ENCODE data around the gene EXOC3L2. TPM values are rescaled to one million over a fixed set of nuclear protein-coding genes. Genes with fewer than 3 reads are reported as not detected.

Gene EXOC3L2
- total RNA-seq (2014; rRNA removed; shearing (Covaris generic); ENCODE audit: low replicate concordance) = not detected in 2 replicates

GRCh38 chr19:45245334-45245787, at the start of gene EXOC3L2:
EXOC3L2 (minus strand) TSS chr19:45245407; CDS start chr19:45239045, 6,362 bp downstream.
- Histone ChIP-seq H3K27ac (ENCODE audit: low read length) (no peak within 1 kb of the TSS), H3K9me3 (ENCODE audit: low read length) (no peaks in the 10 kb centered on the region), H3K79me2 (ENCODE audit: low read length) (no peaks in the 10 kb centered on the region), H3K27me3 (ENCODE audit: low read length) (no peaks in the 10 kb centered on the region), H3K4me2 (ENCODE audit: low read depth, low read length, poor library complexity, severe bottlenecking) (no peak within 1 kb of the TSS), H4K20me1 (ENCODE audit: insufficient read depth, low read depth, low read length) (no peaks in the 10 kb centered on the region), H3K36me3 (ENCODE audit: insufficient read depth, low read length) (no peaks in the 10 kb centered on the region), H3K9me2 (replicated peaks; ENCODE audit: insufficient read depth, low read length) (no peaks in the 10 kb centered on the region), H3K4me1 (ENCODE audit: low read length) (peaks cover 1% of the 10 kb centered on the region; the same call in 1 of the 2 replicates), H3K4me3 (ENCODE audit: low read length) (no peak within 1 kb of the TSS), H3K9ac (ENCODE audit: low read length) (no peak within 1 kb of the TSS), H2AFZ (ENCODE audit: low read length) (no peak within 1 kb of the TSS)
- no peak for DNase-seq

- no peaks in the 10 kb centered on the region for H4K20me1 ChIP-seq (ENCODE audit: insufficient read depth, low read depth, low read length)
- no peak for DNase-seq
- H3K4me2 ChIP-seq (ENCODE audit: low read depth, low read length, poor library complexity, severe bottlenecking) = no peak overlapping the region
- H2AFZ ChIP-seq (ENCODE audit: low read length) = no peak overlapping the region
- no peaks in the 10 kb centered on the region for H3K9me2 ChIP-seq (replicated peaks; ENCODE audit: insufficient read depth, low read length)
- no peaks in the 10 kb centered on the region for H3K9me3 ChIP-seq (ENCODE audit: low read length)
- H3K27ac ChIP-seq (ENCODE audit: low read length) = no peak overlapping the region
- no peak overlapping the region for H3K9ac ChIP-seq (ENCODE audit: low read length)
- H3K79me2 ChIP-seq (ENCODE audit: low read length) = no peaks in the 10 kb centered on the region
- no peak overlapping the region for H3K4me3 ChIP-seq (ENCODE audit: low read length)
- H3K27me3 ChIP-seq (ENCODE audit: low read length) = no peaks in the 10 kb centered on the region
- H3K4me1 ChIP-seq (ENCODE audit: low read length) = no peaks in the 10 kb centered on the region
- no peaks in the 10 kb centered on the region; the same call in 1 of the 2 replicates for H3K36me3 ChIP-seq (ENCODE audit: insufficient read depth, low read length)
Observed at GRCh38 chr19:45294291-45295029, 49.3 kb upstream of the EXOC3L2 start.

DNA sequence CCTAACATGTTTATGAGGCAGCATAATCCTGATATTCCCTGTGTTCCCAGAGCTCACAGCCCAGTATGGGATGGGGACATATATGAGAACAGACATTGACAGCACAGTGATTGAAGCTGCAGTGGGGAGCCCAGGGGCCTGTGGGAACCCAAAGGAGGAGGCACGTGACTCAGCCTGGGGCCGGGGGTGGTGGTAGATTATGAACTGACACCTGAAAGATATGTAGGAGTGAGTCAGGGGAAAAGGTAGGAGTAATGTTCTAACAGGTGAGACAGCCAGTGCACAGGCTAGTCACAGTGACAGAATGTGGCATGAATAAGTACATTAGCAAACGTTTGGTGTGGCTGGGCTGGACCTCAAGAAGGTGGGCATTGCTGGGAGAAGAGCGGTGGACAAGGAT, 48.5 kb upstream of the EXOC3L2 start:
- H3K36me3 ChIP-seq (ENCODE audit: insufficient read depth, low read length) = no peaks in the 10 kb centered on the region; the same call in 1 of the 2 replicates
- no peak for DNase-seq
- no peak overlapping the region for H3K27ac ChIP-seq (ENCODE audit: low read length)
- no peaks in the 10 kb centered on the region for H3K4me1 ChIP-seq (ENCODE audit: low read length)
- no peak overlapping the region for H2AFZ ChIP-seq (ENCODE audit: low read length)
- H3K27me3 ChIP-seq (ENCODE audit: low read length) = no peaks in the 10 kb centered on the region
- no peaks in the 10 kb centered on the region for H3K9me3 ChIP-seq (ENCODE audit: low read length)
- H4K20me1 ChIP-seq (ENCODE audit: insufficient read depth, low read depth, low read length) = no peaks in the 10 kb centered on the region
- H3K9me2 ChIP-seq (replicated peaks; ENCODE audit: insufficient read depth, low read length) = no peaks in the 10 kb centered on the region
- no peak overlapping the region for H3K9ac ChIP-seq (ENCODE audit: low read length)
- no peak overlapping the region for H3K4me3 ChIP-seq (ENCODE audit: low read length)
- no peaks in the 10 kb centered on the region for H3K79me2 ChIP-seq (ENCODE audit: low read length)
- H3K4me2 ChIP-seq (ENCODE audit: low read depth, low read length, poor library complexity, severe bottlenecking) = no peak overlapping the region

GRCh38 chr19:45291834-45292233, 46.6 kb upstream of the EXOC3L2 start:
- no peaks in the 10 kb centered on the region for H3K27me3 ChIP-seq (ENCODE audit: low read length)
- H3K9me3 ChIP-seq (ENCODE audit: low read length) = no peaks in the 10 kb centered on the region
- H3K9ac ChIP-seq (ENCODE audit: low read length) = no peak overlapping the region
- no peaks in the 10 kb centered on the region for H3K9me2 ChIP-seq (replicated peaks; ENCODE audit: insufficient read depth, low read length)
- H3K4me1 ChIP-seq (ENCODE audit: low read length) = no peaks in the 10 kb centered on the region
- no peak for DNase-seq
- no peak overlapping the region for H3K27ac ChIP-seq (ENCODE audit: low read length)
- H3K36me3 ChIP-seq (ENCODE audit: insufficient read depth, low read length) = no peaks in the 10 kb centered on the region; the same call in 1 of the 2 replicates
- H4K20me1 ChIP-seq (ENCODE audit: insufficient read depth, low read depth, low read length) = no peaks in the 10 kb centered on the region
- no peak overlapping the region for H2AFZ ChIP-seq (ENCODE audit: low read length)
- H3K4me2 ChIP-seq (ENCODE audit: low read depth, low read length, poor library complexity, severe bottlenecking) = no peak overlapping the region
- H3K4me3 ChIP-seq (ENCODE audit: low read length) = no peak overlapping the region
- no peaks in the 10 kb centered on the region for H3K79me2 ChIP-seq (ENCODE audit: low read length)

DNA sequence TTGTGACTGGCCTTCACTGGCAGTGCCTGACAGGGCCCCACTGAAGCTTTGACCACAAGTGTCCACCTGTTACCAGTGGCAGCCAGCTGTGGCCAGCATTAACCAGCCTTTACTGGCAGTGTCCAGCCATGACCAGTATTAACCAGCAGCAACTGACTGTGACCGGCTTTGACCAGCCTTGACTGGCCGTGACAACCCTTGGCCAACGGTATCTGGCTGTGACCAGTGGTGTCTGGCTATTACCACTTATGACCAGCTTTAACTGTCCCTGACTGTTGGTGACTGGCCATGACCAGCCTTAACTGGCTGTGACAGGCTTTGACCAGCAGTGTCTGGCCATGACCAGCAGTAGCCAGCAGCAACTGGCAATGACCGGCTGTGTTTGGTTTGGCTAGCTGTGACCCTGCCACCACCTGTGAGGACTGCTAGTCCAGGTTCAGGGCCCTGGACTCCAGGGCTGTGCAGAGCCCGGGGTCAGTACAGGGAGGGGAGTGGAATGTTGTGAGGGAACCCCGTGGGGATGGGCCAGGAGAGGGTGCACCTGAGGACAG, 45.2 kb upstream of the EXOC3L2 start:
- H3K27ac ChIP-seq (ENCODE audit: low read length) = no peak overlapping the region
- no peak overlapping the region for H2AFZ ChIP-seq (ENCODE audit: low read length)
- H3K9ac ChIP-seq (ENCODE audit: low read length) = no peak overlapping the region
- no peaks in the 10 kb centered on the region for H3K79me2 ChIP-seq (ENCODE audit: low read length)
- H3K4me3 ChIP-seq (ENCODE audit: low read length) = no peak overlapping the region
- H3K36me3 ChIP-seq (ENCODE audit: insufficient read depth, low read length) = no peaks in the 10 kb centered on the region; the same call in 1 of the 2 replicates
- H3K9me3 ChIP-seq (ENCODE audit: low read length) = no peaks in the 10 kb centered on the region
- H3K9me2 ChIP-seq (replicated peaks; ENCODE audit: insufficient read depth, low read length) = no peaks in the 10 kb centered on the region
- H4K20me1 ChIP-seq (ENCODE audit: insufficient read depth, low read depth, low read length) = no peaks in the 10 kb centered on the region
- no peak overlapping the region for H3K4me2 ChIP-seq (ENCODE audit: low read depth, low read length, poor library complexity, severe bottlenecking)
- H3K27me3 ChIP-seq (ENCODE audit: low read length) = no peaks in the 10 kb centered on the region
- no peak for DNase-seq
- H3K4me1 ChIP-seq (ENCODE audit: low read length) = no peaks in the 10 kb centered on the region

DNA sequence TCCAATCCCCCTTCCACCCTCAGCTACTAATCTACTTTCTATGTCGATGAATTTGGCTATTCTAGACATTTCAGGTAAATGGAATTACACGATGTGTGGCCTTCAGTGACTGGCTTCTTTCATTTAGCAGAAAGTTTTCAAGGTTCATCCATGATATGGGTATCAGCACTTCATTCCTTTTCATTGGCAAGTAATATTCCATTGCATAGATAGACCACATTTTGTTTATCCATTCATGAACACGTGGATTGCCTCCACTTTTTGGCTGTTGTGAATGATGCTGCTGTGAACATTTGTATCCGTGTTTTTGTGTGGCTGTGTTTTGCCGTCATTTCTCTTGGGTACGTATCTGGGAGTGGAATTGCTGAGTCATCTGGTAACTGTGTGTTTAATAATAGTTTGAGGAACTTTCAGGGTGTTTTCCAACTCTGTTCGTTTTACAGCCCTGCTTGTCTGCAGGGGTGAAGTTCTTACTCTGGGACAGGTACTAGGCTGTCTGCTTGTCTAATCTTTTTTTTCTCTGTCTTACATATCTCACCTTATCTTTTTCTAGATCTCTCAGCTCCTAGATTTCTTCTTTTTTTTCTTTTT, 38.3 kb upstream of the EXOC3L2 start:
- no peaks in the 10 kb centered on the region for H3K27me3 ChIP-seq (ENCODE audit: low read length)
- peaks cover 9% of the 10 kb centered on the region; the same call in 1 of the 2 replicates for H3K36me3 ChIP-seq (ENCODE audit: insufficient read depth, low read length)
- no peak for DNase-seq
- H4K20me1 ChIP-seq (ENCODE audit: insufficient read depth, low read depth, low read length) = no peaks in the 10 kb centered on the region
- H3K9ac ChIP-seq (ENCODE audit: low read length) = no peak overlapping the region
- no peaks in the 10 kb centered on the region for H3K9me2 ChIP-seq (replicated peaks; ENCODE audit: insufficient read depth, low read length)
- no peaks in the 10 kb centered on the region for H3K4me1 ChIP-seq (ENCODE audit: low read length)
- no peak overlapping the region for H3K27ac ChIP-seq (ENCODE audit: low read length)
- H2AFZ ChIP-seq (ENCODE audit: low read length) = no peak overlapping the region
- H3K4me3 ChIP-seq (ENCODE audit: low read length) = no peak overlapping the region
- H3K9me3 ChIP-seq (ENCODE audit: low read length) = no peaks in the 10 kb centered on the region
- H3K79me2 ChIP-seq (ENCODE audit: low read length) = no peaks in the 10 kb centered on the region
- no peak overlapping the region for H3K4me2 ChIP-seq (ENCODE audit: low read depth, low read length, poor library complexity, severe bottlenecking)

GRCh38 chr19:45280471-45280961, 35.3 kb upstream of the EXOC3L2 start:
- H3K27ac ChIP-seq (ENCODE audit: low read length) = no peak overlapping the region
- H3K4me2 ChIP-seq (ENCODE audit: low read depth, low read length, poor library complexity, severe bottlenecking) = no peak overlapping the region
- DNase-seq = no peak
- H2AFZ ChIP-seq (ENCODE audit: low read length) = no peak overlapping the region
- no peaks in the 10 kb centered on the region for H4K20me1 ChIP-seq (ENCODE audit: insufficient read depth, low read depth, low read length)
- no peaks in the 10 kb centered on the region for H3K79me2 ChIP-seq (ENCODE audit: low read length)
- no peak overlapping the region for H3K9ac ChIP-seq (ENCODE audit: low read length)
- peaks cover 9% of the 10 kb centered on the region; the same call in 1 of the 2 replicates for H3K36me3 ChIP-seq (ENCODE audit: insufficient read depth, low read length)
- H3K9me2 ChIP-seq (replicated peaks; ENCODE audit: insufficient read depth, low read length) = no peaks in the 10 kb centered on the region
- no peaks in the 10 kb centered on the region for H3K9me3 ChIP-seq (ENCODE audit: low read length)
- H3K27me3 ChIP-seq (ENCODE audit: low read length) = no peaks in the 10 kb centered on the region
- no peak overlapping the region for H3K4me3 ChIP-seq (ENCODE audit: low read length)
- peaks cover 3% of the 10 kb centered on the region; the same call in 1 of the 2 replicates for H3K4me1 ChIP-seq (ENCODE audit: low read length)

GRCh38 chr19:45279587-45280192, 34.5 kb upstream of the EXOC3L2 start:
- Histone ChIP-seq H3K36me3 (ENCODE audit: insufficient read depth, low read length) (peaks cover 9% of the 10 kb centered on the region; the same call in 1 of the 2 replicates), H3K79me2 (ENCODE audit: low read length) (no peaks in the 10 kb centered on the region), H3K27ac (ENCODE audit: low read length) (no peak overlapping the region), H3K4me1 (ENCODE audit: low read length) (peaks cover 3% of the 10 kb centered on the region; the same call in 1 of the 2 replicates), H3K27me3 (ENCODE audit: low read length) (no peaks in the 10 kb centered on the region), H2AFZ (ENCODE audit: low read length) (no peak overlapping the region), H3K9me2 (replicated peaks; ENCODE audit: insufficient read depth, low read length) (no peaks in the 10 kb centered on the region), H4K20me1 (ENCODE audit: insufficient read depth, low read depth, low read length) (no peaks in the 10 kb centered on the region), H3K4me2 (ENCODE audit: low read depth, low read length, poor library complexity, severe bottlenecking) (no peak overlapping the region), H3K4me3 (ENCODE audit: low read length) (no peak overlapping the region), H3K9me3 (ENCODE audit: low read length) (no peaks in the 10 kb centered on the region), H3K9ac (ENCODE audit: low read length) (no peak overlapping the region)
- DNase-seq = no peak
